ENCODE results near the gene TSHZ2. TPM values are rescaled to one million over a fixed set of nuclear protein-coding genes. Genes with fewer than 3 reads are reported as not detected.

Gene TSHZ2
- total RNA-seq, 2 experiments from 2014 or later: 0.38 to 0.54 TPM

- ATAC-seq (no peak), DNase-seq (no peak)
- CTCF ChIA-PET: no interaction called here
- peaks cover 13% of the 10 kb centered on the region for H3K27me3 Mint-ChIP-seq
- no peaks in the 10 kb centered on the region for H3K36me3 Mint-ChIP-seq (ENCODE audit: low read depth)
- TF ChIP-seq CTCF (IDR thresholded peaks at IDR 0.05): no peak
- intact Hi-C loops (cut with micrococcal nuclease): no loop called here
- no peak overlapping the region for H3K27ac Mint-ChIP-seq
- no peaks in the 10 kb centered on the region for H3K9me3 Mint-ChIP-seq
- no peaks in the 10 kb centered on the region for H3K4me1 Mint-ChIP-seq (ENCODE audit: low read depth)
- no peak overlapping the region for H3K4me3 Mint-ChIP-seq
- POLR2A ChIA-PET: no interaction called here
These were observed 218.1 kb downstream of the TSHZ2 start for GRCh38 chr20:53190225-53190624.

- H3K9me3 Mint-ChIP-seq: no peaks in the 10 kb centered on the region
- ATAC-seq (no peak), DNase-seq (no peak)
- H3K36me3 Mint-ChIP-seq (ENCODE audit: low read depth): no peaks in the 10 kb centered on the region
- H3K27ac Mint-ChIP-seq: no peak overlapping the region
- intact Hi-C loops (cut with micrococcal nuclease): no loop called here
- ChIA-PET CTCF (no interaction called here), POLR2A (no interaction called here)
- TF ChIP-seq CTCF (IDR thresholded peaks at IDR 0.05): no peak
- H3K4me1 Mint-ChIP-seq (ENCODE audit: low read depth): no peaks in the 10 kb centered on the region
- H3K4me3 Mint-ChIP-seq: no peak overlapping the region
- H3K27me3 Mint-ChIP-seq: peaks cover 9% of the 10 kb centered on the region
These were observed 219.8 kb downstream of the TSHZ2 start for GRCh38 chr20:53191957-53192356.

DNA sequence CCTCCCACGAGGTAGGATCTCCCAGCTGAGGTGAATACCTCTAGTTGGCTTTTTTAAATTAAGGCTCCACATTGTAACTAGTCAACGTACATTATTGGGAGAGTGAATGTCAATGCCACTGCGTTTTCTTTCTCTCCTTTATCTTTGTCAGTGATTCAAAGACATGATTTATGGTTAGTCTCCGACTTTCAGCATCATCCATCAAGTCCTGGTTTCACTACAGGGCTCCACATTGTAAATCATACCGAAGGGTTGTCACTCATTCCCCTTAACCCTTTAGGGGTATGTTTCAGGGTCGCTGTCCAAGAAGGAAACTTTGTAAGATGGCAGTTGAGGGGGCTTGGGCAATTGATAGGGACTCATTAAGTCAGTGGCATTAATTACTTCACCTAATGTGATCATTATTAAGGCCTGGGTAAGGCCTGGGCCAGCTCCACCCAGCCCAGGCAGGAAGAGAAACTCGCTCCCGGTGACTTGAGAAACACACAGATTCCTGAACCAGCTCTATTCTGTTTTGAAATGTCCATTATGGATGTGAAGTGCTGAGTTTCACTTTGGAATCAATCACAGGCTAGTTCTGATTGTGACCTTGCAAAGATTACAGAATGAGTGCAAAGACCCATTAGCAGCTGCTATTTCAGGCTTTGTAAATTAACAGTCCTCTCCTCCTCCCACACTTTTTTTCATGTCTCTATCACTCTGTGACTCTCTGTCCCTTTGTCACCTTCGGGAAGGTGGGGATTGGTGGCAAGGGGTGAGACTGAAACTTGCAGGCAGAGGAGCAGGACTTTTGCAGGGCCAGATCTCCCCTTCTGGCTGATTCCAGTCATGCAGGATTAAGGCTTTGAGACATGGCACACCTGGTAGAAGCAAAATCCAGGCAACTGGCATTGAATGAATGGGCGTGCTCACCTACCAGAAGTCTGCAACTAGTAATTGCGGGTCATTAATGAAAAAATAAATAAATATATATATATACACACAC, 222.4 kb downstream of the TSHZ2 start:
- ChIA-PET POLR2A (no interaction called here), CTCF (no interaction called here)
- ATAC-seq (no peak), DNase-seq (no peak)
- Mint-ChIP-seq H3K27me3 (peaks cover 10% of the 10 kb centered on the region), H3K4me1 (ENCODE audit: low read depth) (no peaks in the 10 kb centered on the region), H3K9me3 (no peaks in the 10 kb centered on the region), H3K27ac (no peak overlapping the region), H3K36me3 (ENCODE audit: low read depth) (no peaks in the 10 kb centered on the region), H3K4me3 (no peak overlapping the region)
- TF ChIP-seq CTCF (IDR thresholded peaks at IDR 0.05): no peak
- intact Hi-C loops (cut with micrococcal nuclease): no loop called here

DNA sequence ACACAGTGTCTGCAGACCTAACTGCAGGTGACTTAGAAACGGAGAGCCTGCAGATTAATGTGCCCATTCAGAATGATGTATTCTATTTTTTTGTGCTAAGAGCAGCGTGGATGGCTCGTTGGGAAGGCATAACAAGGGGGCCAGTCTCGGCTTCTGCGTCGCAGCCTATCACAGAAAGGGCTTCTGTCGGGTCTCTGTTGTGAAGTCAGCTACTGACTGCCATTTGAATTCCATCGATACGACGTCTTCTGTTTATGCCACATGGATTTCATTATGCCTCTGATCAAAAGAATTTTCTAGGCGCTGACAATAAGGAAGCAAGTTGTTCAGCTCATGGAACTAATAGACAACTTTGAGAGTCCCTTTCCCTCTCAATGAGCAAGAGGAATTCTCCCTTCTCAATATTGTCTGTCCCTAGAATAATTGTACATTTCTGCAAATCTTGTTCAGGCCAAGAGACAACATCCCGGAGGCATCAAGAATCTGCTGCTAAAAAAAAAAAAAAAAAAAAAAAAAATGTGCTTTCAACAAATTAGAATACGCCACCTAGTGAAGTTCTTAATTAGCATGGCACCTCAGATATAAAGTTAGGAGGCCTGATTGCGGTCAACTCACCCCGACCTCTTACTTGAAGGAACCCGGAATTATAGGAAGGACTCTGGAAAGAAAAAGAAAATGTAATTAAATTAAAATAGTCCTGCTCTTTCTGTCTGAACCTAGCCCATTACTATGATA, 223.9 kb downstream of the TSHZ2 start:
- POLR2A ChIA-PET: no interaction called here

More for the DNA sequence above, 223.9 kb downstream of the TSHZ2 start:
- intact Hi-C loops (cut with micrococcal nuclease): no loop called here
- no peaks in the 10 kb centered on the region for H3K9me3 Mint-ChIP-seq
- no peak for TF ChIP-seq CTCF (IDR thresholded peaks at IDR 0.05)
- no peak for ATAC-seq
- no peaks in the 10 kb centered on the region for H3K4me1 Mint-ChIP-seq (ENCODE audit: low read depth)
- no peak for DNase-seq
- H3K4me3 Mint-ChIP-seq: no peak overlapping the region
- H3K27ac Mint-ChIP-seq: no peak overlapping the region
- CTCF ChIA-PET: no interaction called here
- no peaks in the 10 kb centered on the region for H3K36me3 Mint-ChIP-seq (ENCODE audit: low read depth)
- peaks cover 14% of the 10 kb centered on the region for H3K27me3 Mint-ChIP-seq
